ENCODE results near the gene POMP.

POMP gene

DNA sequence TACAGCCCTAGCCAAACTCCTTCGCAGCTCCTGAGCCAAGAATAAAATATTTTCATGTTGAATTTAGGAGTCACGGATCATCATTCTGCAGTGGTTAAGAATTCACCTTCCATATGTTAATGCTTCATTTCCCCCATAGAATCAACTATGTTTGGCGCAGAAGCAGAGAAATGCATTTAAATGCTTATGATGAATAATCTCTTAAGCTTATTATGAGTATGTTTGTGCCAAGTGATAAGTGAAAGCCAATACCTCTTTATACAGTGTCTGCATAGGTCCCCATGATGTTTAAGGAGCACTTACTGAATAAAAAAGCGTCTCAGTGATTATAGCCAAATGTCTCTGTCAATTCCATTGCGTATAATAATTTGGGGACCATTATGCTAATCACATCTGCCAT is 32.7 kb upstream of the POMP start:
- TF ChIP-seq, protein P1, sequence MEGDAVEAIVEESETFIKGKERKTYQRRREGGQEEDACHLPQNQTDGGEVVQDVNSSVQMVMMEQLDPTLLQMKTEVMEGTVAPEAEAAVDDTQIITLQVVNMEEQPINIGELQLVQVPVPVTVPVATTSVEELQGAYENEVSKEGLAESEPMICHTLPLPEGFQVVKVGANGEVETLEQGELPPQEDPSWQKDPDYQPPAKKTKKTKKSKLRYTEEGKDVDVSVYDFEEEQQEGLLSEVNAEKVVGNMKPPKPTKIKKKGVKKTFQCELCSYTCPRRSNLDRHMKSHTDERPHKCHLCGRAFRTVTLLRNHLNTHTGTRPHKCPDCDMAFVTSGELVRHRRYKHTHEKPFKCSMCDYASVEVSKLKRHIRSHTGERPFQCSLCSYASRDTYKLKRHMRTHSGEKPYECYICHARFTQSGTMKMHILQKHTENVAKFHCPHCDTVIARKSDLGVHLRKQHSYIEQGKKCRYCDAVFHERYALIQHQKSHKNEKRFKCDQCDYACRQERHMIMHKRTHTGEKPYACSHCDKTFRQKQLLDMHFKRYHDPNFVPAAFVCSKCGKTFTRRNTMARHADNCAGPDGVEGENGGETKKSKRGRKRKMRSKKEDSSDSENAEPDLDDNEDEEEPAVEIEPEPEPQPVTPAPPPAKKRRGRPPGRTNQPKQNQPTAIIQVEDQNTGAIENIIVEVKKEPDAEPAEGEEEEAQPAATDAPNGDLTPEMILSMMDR (IDR thresholded peaks at IDR 0.05; ENCODE audit: low read depth, low read length): no peak
- no peak for DNase-seq (ENCODE audit: extremely low read depth, low read depth)

DNA sequence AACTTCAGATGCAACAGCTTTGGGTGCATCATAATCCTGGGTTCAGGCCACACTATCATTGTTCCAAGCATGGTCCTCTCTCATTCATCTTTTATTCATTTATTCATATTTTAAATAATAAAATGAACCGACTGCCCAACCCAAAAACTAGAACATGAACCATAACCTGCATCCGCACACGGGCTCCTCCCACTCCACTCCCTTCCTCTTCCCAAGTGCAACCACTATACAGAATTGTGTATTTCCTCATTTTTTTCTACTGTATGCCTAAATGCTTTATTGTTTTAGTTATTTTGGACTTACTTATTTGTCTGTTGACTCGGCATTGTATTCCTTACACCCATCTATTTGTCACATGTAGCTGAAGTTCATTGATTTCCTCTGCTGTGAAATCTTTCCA is 30.7 kb upstream of the POMP start:
- DNase-seq (ENCODE audit: extremely low read depth, low read depth): no peak
- TF ChIP-seq, protein P1 (IDR thresholded peaks at IDR 0.05; ENCODE audit: low read depth, low read length): no peak

DNA sequence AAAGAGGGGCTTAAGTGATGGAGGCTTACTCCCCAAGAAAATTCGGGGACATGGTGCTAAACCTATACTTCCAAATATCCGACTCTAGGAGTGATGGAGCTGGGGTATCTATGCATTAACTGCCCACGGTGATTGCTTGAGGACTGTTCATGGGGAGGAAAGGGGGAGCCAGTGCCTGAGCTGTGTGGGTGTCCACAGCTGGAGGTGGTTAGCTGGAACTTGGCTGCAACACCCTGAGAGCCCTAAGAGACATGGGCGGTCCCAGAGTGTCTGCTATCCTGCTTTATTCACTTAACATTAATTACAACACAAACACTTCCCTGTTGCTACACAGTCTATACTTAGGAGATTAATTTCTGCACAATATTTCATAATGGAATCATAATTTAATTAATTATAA is 28.1 kb upstream of the POMP start:
- DNase-seq (ENCODE audit: extremely low read depth, low read depth): no peak

DNA sequence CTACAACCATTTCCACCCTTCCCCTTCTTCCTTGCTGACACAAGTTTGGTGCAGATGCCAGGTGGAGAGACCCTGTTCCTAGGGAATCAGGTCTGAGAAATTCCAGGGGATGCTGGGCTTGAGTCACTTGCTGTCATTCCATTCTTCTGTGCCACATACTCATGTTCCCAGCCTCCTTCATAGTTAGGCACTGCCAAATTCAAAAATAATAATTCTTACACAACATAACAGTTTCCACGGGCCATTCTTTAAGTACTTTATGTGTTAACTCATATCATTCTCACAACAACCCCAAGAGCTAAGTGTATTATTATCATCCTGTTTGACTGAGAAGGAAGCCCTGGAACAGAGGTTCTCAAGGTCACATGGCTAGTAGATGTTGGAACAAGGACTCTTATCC is 27.1 kb upstream of the POMP start:
- no peak for DNase-seq (ENCODE audit: extremely low read depth, low read depth)
- TF ChIP-seq, protein P1 (IDR thresholded peaks at IDR 0.05; ENCODE audit: low read depth, low read length): no peak

More for the DNA sequence above, 28.1 kb upstream of the POMP start:
- TF ChIP-seq, protein P1 (IDR thresholded peaks at IDR 0.05; ENCODE audit: low read depth, low read length): no peak

DNA sequence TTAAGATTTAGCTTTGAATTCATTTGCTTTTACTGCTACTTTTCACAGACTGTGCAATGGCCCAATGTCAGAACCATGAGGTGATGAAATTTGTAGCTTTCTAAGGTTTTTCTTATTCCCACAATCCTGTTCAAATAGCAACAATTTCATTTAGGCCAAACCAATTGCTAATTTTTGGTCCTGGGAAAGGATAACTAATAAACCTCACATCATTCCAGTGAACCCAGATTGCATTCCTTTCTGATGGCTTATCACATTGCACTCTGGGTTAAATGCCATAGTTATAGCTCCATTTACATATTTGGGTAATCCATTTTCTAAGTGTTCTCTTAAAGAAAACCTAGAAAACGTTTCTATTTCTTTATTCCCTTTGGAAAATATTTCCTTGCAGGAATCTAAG is 22.9 kb upstream of the POMP start:
- peak; percentile 54 for DNase-seq (ENCODE audit: extremely low read depth, low read depth)

DNA sequence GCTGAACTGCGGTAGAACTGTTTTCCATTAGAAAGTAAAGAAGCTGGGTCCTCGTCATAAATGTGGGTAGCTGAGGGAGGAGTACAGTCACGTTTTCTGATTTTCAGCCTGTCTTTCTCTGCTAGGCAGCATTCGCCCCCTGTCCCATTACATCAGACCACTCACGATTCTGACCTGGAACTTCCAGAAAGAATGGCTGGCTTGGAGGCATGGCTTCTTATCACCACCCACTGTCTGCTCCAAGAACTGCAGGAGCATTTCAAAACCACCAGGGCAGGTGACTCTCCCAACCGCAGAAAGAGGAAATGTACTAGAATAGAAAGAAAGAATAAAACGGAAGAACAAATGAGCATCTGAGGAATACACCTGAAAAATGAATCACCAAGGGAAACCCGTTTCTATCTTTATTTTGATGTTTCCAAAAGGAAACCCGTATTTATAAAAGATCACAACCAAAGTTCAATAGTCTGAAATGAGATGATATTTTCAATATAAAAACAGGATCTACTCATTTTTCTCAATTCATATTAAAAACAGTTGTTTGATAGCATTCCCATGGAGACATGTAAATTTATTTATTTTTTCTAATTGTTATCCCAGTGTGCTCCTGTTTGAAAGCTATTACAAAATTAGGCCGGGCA is 22.1 kb upstream of the POMP start:
- DNase-seq (ENCODE audit: extremely low read depth, low read depth): peak; percentile 55
- TF ChIP-seq, protein P1 (IDR thresholded peaks at IDR 0.05; ENCODE audit: low read depth, low read length): peak; percentile 97

More for the DNA sequence above, 22.9 kb upstream of the POMP start:
- TF ChIP-seq, protein P1 (IDR thresholded peaks at IDR 0.05; ENCODE audit: low read depth, low read length): no peak

DNA sequence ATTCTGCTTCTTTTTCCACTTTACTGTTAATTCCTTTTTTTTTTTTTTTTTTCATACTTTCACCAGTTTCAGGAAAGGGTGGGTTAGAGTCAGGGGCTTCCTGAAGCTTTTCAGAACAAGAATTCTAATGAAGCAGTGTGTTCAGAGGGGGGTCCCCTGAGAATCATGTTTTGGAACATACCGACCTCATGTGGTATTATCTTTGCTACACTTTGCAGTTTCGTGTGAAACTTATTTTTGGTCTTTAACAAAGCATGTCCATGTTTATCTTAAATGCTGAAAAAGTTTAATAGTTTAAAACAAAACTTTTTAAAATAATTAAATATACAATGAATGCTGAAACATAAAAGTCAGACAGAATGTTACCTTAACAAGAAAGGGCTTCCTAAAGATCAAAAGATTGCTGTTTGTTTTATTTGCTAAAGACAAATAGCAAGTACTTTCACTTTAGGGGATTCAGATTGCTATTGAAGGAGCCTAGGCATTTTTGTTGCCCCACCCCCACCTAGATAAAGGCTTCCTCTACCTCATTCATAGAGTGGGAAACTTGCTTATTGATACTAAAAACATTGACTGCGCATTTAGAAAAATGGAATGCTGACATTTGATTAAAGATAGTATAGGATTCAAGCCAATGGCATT is 21.1 kb upstream of the POMP start:
- no peak for DNase-seq (ENCODE audit: extremely low read depth, low read depth)

More for the DNA sequence above, 21.1 kb upstream of the POMP start:
- TF ChIP-seq, protein P1 (IDR thresholded peaks at IDR 0.05; ENCODE audit: low read depth, low read length): no peak

Data from AG09319 (cell line).